Hepatocyte (in vitro differentiated cells): ENCODE data around the gene ADAM15.

Experiments
- CTCF ChIP-seq: fragments of 200-600 bp; sonication (generic); IDR thresholded peaks from 2 replicates; pipeline ENCODE4 v1.5.1; 2016; ENCODE audit warnings: antibody characterized with exemption, mild to moderate bottlenecking; ENCODE audit not compliant: poor library complexity
- EZH2phosphoT487 ChIP-seq: fragments of 200-600 bp; sonication (generic); IDR thresholded peaks from one replicate; pipeline ENCODE4 v1.6.1; 2018; ENCODE audit warnings: antibody characterized with exemption, mild to moderate bottlenecking, low read depth, moderate library complexity; ENCODE audit not compliant: unreplicated experiment, severe bottlenecking

GRCh38 chr1:155003227-155003765 lies 47.8 kb upstream of the ADAM15 start:
- TF ChIP-seq CTCF = no peak
- no peak for TF ChIP-seq EZH2phosphoT487
